GM12891 (cell line): ENCODE data around the gene PIN1.

Source experiments
- DNase-seq: peaks from one replicate; pipeline ENCODE4 v3.0.0; 2011; ENCODE audit warnings: low spot score; ENCODE audit not compliant: insufficient read length
- FAIRE-seq: peaks from 2 replicates; lab custom pipeline; 2011; peaks lifted over from hg19 to GRCh38; lab: Jason Lieb, UNC
- PAX5 ChIP-seq: IDR thresholded peaks from 2 replicates; pipeline ENCODE4 v1.6.1; 2011; ENCODE audit warnings: low read length, moderate library complexity, mild to moderate bottlenecking; ENCODE audit not compliant: insufficient read depth, severe bottlenecking
- POLR2A ChIP-seq: IDR thresholded peaks from 2 replicates; pipeline ENCODE4 v1.6.1; 2011; ENCODE audit warnings: low read depth, low read length, control low read depth
- POLR2AphosphoS5 ChIP-seq: IDR thresholded peaks from 2 replicates; pipeline ENCODE4 v1.6.1; 2011; ENCODE audit warnings: low read depth, low read length, control low read depth
- POU2F2 ChIP-seq: IDR thresholded peaks from 2 replicates; pipeline ENCODE4 v1.6.1; 2011; ENCODE audit warnings: low read depth, mild to moderate bottlenecking, control low read depth, low read length, moderate library complexity
- SPI1 ChIP-seq: IDR thresholded peaks from 2 replicates; pipeline ENCODE4 v1.6.1; 2011; ENCODE audit warnings: low read depth, low read length, control low read depth
- TAF1 ChIP-seq: IDR thresholded peaks from 2 replicates; pipeline ENCODE4 v1.6.1; 2011; ENCODE audit warnings: low read depth, low read length, control low read depth

PIN1 gene

DNA sequence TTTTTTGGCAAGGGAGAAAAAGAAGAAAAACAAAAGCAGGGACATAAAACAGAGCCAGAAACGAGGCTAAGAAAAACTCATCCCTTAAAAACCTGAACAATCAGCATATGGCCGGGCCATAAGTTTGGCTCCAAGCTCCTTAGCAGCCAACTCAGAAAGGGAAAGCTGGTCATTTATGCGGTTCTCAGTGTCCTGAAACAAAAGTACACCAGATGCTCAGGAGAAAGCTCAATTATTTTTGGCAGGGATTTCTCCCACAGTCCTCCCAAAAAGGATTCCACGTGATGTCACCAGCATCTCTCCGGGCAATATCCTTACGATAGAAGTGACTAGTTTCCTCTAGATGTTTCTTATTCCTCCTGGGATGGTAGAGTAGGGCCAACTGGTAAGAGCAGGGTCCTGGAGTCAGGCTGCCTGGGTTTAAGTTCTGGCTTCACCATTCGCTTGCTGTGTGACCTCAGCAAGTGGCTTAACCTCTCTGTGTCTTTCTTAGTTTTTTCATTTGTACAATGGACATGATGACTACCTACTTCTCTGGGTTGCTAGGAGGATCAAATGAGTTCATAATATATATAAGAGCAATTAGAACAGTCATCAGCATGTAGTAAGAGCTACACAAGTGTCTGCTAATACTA lies 34.0 kb downstream of the PIN1 start:
- FAIRE-seq = no peak

GRCh38 chr19:9871626-9872338 lies 36.7 kb downstream of the PIN1 start:
- FAIRE-seq (no peak), DNase-seq (no peak)
- TF ChIP-seq POLR2AphosphoS5 (no peak), TAF1 (no peak), POU2F2 (no peak), PAX5 (no peak), POLR2A (no peak), SPI1 (no peak)

More for the DNA sequence above, 34.0 kb downstream of the PIN1 start:
- no peak for TF ChIP-seq PAX5
- no peak for TF ChIP-seq POU2F2
- TF ChIP-seq SPI1 = no peak
- no peak for TF ChIP-seq TAF1
- no peak for DNase-seq

DNA sequence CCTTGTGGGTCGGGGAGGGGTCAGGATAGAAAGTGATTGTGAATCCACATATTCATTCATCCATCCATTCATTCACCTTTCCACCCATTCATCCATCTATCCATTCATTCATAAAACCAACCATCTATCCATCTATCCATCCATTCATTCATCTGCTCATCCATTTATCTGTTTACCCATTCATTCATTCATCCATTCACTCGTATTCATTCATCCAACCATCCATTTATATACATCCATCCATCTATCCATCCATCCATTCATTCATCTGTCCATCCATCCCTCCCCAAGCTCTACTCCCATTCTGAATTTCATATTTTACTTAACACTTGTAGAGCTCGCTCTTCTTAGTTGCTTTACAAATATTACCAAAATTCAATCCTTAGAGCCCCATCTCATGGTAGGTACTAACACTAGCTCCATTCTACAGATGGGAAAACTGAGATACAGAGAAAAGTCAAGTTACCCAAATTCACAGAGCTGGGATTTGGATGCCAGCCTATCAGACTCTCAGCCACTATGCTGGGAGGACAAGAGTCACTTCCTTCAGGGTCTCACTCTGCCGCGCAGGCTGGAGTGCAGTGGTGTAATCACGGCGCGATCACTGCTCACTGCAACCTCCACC lies 37.6 kb downstream of the PIN1 start:
- DNase-seq = no peak
- no peak for FAIRE-seq
- TF ChIP-seq POLR2AphosphoS5 (no peak), POLR2A (no peak), POU2F2 (no peak)

- TF ChIP-seq SPI1 = no peak
- TF ChIP-seq POLR2A = no peak
- no peak for TF ChIP-seq POLR2AphosphoS5
- TF ChIP-seq POU2F2 = no peak
- TF ChIP-seq TAF1 = no peak
- no peak for TF ChIP-seq PAX5
- no peak for FAIRE-seq
Measured at GRCh38 chr19:9875031-9875627, 40.0 kb downstream of the PIN1 start.

GRCh38 chr19:9875796-9876195 lies 40.7 kb downstream of the PIN1 start:
- DNase-seq = no peak
- TF ChIP-seq POLR2AphosphoS5 (no peak), SPI1 (no peak), POU2F2 (no peak), POLR2A (no peak), TAF1 (no peak), PAX5 (no peak)
- no peak for FAIRE-seq

More at GRCh38 chr19:9875031-9875627, 40.0 kb downstream of the PIN1 start:
- DNase-seq = no peak

DNA sequence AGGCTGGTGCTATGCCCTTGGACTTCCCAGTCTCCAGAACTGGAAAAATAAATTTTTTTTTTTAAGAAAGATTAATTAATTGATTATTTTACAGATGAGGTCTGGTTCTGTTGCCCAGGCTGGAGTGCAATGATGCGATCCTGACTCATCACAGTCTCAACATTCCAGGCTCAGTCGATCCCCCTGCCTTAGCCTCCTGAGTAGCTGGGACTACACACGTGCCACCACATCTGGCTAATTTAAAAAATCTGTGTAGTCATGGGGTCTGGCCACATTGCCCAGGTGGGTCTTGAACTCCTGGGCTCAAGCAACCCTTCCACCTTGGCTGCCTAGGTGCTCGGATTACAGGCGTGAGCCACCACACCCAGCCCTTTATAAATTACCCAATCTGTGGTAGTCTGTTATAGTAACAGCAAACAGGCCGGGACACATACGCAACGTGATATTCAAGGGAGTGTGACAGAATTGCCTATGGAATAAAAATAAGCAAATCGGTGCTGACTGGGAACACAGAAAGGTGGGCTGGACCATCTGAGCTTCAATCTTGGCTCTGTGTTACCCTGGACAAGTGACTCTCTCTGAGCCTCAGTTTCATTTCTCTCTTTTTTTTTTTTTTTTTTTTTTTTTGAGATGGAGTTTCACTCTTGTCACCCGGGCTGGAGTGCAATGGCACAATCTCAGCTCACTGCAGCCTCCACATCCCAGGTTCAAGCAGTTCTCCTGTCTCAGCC lies 42.8 kb downstream of the PIN1 start:
- TF ChIP-seq POLR2A = no peak
- TF ChIP-seq SPI1 = peak; percentile 57
- FAIRE-seq = no peak
- DNase-seq = no peak

DNA sequence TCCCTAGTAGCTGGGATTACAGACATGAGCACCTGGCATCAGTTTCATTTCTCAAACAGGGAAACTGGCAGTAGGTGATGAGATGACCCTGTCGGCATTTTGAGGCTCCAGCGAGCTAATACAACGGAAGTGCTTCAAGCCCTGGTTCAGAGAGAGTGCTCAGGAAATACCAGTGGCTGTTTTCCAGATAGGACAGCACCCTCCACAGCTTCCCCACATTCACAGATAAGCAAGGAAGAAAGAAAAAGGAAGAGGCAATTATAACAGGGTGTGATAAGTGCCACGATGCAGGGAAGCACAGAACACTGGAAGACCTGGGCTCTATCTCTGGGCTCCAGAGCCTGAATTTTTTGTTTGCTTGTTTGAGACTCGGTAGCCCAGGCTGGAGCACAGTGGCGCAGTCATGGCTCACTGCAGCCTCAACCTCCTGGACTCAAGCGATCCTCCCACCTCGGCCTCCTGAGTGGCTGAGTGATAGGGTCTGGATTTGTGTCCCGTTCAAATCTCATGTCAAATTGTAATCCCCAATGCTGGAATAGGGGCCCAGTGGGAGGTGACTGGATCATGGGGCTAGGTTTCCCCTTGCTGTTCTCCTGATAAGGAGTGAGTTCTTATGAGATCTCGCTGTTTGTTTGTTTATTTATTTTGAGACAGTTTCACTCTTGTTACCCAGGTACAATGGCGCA lies 43.5 kb downstream of the PIN1 start:
- TF ChIP-seq POLR2AphosphoS5 (no peak), TAF1 (no peak), SPI1 (no peak), POU2F2 (no peak), POLR2A (no peak), PAX5 (no peak)
- DNase-seq (no peak), FAIRE-seq (no peak)

DNA sequence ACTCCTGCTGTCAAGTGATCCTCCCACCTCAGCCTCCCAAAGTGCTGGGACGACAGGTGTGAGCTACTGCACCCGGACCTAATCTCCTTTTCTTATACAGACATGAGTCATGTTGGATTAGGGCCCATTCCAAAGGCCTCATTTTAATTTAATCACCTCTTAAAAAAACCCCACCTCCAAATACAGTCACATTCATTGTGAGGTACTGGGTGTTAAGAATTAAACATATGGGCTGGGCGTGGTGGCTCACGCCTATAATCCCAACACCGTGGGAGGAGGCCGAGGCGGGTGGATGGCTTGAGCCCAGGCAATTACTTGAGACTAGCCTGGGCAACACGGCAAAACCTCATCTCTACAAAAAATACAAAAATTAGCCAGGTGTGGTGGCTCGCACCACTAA lies 46.6 kb downstream of the PIN1 start:
- FAIRE-seq = no peak
- no peak for DNase-seq
- no peak for TF ChIP-seq POU2F2
- TF ChIP-seq POLR2A = no peak
- no peak for TF ChIP-seq TAF1
- no peak for TF ChIP-seq SPI1
- no peak for TF ChIP-seq POLR2AphosphoS5
- no peak for TF ChIP-seq PAX5

DNA sequence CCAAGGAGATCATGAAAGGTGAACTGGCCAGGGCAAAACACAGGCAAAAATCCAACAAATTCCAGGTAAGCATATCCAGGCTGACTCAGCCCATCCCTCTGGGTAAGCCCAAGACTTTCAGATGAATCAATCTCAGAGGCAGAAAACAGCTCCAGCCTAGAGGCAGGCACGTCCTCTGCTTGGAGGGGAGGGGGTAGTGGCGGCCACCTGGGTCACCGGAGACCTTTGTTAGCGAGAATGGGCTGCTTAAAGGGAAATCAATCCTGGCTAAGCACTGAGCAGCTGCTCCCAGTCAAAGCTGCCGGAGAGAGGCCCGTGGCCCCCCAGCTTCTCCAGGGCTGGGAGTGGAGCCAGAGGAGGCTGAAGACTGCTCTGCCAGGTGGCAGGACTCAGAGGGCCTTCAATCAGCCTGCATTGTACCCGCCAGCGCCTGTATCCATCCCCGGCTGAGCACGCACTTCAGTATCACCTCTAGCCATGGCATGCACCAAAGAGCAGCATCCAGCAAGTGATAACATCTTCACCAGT lies 48.2 kb downstream of the PIN1 start:
- FAIRE-seq (no peak), DNase-seq (no peak)
- no peak for TF ChIP-seq SPI1
- no peak for TF ChIP-seq POLR2A
- TF ChIP-seq PAX5 = no peak
- no peak for TF ChIP-seq POU2F2
- no peak for TF ChIP-seq POLR2AphosphoS5
- no peak for TF ChIP-seq TAF1
